Hematopoietic multipotent progenitor cell treated with erythropoietin and hydrocortisone succinate and interleukin-3 and kit ligand, for 8 days (in vitro differentiated cells): ENCODE results near the gene ABL2.
A peak's percentile ranks its signal among the peaks of the same experiment; 100 is the strongest.

Experiments used
- DNase-seq: peaks from one replicate; pipeline ENCODE4 v3.0.0-alpha.2; 2015

Gene ABL2

GRCh38 chr1:179089827-179090482 is 139.5 kb downstream of the ABL2 start:
- no peak for DNase-seq

DNA sequence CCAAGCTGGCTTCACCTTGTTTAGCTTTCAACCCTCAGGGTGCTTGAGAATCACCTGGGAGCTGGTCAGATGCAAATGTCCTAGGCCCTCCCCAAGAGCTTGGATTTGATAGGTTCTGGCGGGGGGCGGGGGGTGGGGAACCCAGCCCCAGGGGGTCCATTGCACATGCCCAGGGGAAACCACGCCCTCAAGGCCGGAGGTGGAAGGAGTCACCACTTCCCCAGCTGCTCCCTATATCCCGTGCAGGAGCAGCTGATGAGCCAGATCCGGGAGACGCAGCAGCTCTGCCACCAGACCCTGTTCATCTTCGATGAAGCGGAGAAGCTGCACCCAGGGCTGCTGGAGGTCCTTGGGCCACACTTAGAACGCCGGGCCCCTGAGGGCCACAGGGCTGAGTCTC is 141.8 kb downstream of the ABL2 start:
- no peak for DNase-seq

- no peak for DNase-seq
Measured at GRCh38 chr1:179083533-179083932, 145.9 kb downstream of the ABL2 start.

- DNase-seq, result peak; percentile 34
Measured at GRCh38 chr1:179082999-179083335, 146.5 kb downstream of the ABL2 start.

GRCh38 chr1:179082333-179082998 is 147.0 kb downstream of the ABL2 start:
- peak; percentile 40 for DNase-seq

- DNase-seq, result peak; percentile 88
Measured at GRCh38 chr1:179081687-179082332, 147.7 kb downstream of the ABL2 start, which contains the start of gene TOR3A. TSS of gene TOR3A (plus strand) at chr1:179082070. CDS start at chr1:179082129, 59 bp downstream.

GRCh38 chr1:179080866-179081686 is 148.4 kb downstream of the ABL2 start:
- peak; percentile 23 for DNase-seq

- DNase-seq, result peak; percentile 88
Measured at GRCh38 chr1:179079113-179079761, 150.2 kb downstream of the ABL2 start.

DNA sequence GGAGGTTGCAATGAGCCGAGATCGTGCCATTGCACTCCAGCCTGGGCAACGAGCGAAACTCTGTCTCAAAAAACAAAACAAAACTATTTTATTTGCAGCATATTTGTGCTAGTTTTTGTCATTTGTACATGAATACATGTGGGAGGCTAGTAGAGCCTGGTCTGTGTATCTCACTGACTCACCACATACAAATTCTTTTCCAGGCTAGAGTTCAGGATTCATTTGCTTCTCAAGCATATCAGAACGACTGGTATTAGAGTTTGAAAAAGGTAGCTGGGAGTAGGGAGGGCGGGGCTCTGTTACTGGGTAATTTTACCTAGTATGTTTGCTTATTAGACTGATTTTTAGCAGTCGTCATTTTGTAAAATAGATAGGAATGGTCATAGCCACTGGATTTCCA is 152.1 kb downstream of the ABL2 start:
- DNase-seq, result no peak

GRCh38 chr1:179066471-179066870 is 163.0 kb downstream of the ABL2 start:
- no peak for DNase-seq

DNA sequence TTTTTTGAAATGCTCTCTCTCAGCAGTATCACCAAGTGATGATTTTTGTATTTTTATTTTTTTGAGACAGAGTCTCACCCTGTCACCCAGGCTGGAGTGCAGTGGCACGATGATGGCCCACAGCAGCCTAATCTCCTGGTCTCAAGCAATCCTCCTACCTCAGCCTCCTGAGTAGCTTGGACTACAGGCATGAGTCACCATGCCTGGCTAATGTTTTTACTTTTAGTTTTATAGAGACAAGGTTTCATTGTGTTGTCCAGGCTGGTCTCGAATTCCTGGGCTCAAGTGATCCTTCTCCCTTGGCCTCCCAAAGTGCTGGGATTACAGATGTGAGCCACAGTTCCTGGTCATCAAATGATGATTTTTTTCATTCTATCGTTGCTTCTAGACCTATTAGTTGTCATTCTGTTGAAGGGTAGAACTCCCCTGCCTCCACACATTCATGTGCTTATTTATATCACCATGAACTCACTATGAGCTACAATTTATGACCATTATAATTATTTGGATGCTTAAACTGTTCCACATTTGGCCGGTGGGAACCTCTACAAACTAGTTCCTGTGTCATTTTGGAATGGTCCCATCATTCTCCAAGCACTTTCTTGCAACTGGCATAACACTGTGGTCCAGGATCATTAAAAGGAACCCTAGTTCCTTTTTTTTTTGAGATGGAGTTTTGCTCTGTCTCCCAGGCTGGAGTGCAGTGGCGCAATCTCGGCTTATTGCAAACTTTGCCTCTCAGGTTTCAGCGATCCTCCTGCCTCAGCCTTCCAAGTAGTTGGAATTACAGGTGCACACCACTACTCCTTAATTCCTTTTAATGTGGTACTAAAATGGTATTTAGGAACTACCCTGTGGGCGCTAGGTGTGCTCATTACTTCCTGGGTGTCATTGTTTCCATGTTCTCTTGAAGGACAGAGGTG is 167.9 kb downstream of the ABL2 start:
- no peak for DNase-seq

DNA sequence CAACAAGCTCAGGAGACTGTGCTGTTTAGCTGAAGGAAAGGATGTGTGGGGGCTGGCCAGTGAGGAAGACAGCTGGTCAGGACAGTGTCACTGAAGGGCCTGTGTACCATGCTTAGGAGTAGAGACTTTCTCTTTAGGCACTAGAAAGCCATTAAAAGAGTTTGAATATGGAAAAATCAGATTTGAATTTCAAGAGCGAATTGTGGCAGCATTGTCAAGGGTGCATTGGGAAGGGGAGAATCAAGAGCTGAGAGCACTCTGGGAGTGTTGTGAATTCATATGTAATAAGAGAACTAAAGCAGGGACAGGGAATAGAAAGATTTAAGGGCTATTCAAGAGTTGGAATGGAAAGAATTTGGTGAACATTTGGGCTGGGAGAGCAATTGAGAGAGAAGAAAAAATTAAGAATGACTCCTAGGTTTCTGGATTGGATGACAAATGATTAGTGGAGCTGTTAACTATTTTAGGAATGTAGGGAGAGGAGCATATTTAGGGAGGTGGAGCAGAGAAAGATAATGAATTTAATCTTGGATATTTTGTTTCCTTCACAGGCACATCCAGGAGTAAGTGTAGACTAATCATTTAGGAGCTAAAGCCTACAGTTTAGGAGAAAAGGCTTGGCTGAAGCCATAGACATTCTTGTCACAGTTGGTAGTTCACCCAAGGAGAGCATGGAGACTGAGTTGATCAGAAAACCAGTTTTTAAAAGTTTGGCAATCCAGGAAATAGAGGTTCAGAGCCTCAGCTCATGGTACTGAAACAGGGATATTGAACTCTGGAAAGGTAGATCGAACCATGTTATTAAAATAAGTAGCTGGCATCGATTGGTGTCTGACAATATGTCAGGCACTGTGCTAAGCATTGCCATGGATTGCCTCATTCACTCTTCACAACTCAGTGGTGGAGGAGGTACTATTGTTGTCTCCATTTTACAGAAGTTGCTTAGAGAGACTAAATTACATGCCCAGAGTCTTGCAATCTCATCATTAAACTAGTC is 170.7 kb downstream of the ABL2 start:
- DNase-seq, result no peak

GRCh38 chr1:179055937-179056336 is 173.5 kb downstream of the ABL2 start:
- no peak for DNase-seq

GRCh38 chr1:179053486-179053885 is 176.0 kb downstream of the ABL2 start:
- no peak for DNase-seq

DNA sequence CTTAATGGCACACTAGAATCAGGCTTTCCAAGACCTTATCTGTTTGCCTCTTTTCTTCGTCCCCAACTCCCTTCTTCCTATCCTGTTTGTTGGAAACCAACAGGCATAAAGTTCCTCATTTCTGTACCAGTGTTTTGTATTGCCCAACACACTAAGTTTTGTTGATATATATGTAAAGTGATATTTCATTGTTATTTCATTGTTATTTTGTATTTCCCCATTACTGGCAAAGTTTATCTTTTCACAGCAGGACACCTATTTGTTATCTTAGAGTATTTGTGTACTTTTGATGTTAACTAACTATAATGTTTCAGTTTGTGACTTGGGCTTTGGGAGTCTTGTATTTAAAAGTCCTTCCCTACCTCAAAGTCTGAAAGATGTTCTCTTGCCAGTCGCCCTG is 176.7 kb downstream of the ABL2 start:
- no peak for DNase-seq
